HL-60 (cell line): Measurements from ENCODE around the gene DNAH10.
"Not testable (repeated sequence)": the region's sequence is repeated elsewhere in the genome, so short reads cannot be mapped to it uniquely, and the experiment has no call there.

Source experiments
- CTCF ChIP-seq: IDR thresholded peaks from one replicate; pipeline ENCODE4 v1.5.1; 2011; ENCODE audit warnings: low read length, control low read depth, inconsistent platforms; ENCODE audit not compliant: insufficient read depth
- POLR2AphosphoS5 ChIP-seq: IDR thresholded peaks from 2 replicates; pipeline ENCODE4 v1.6.1; 2012; ENCODE audit warnings: low read depth

GRCh38 chr12:123947531-123947930, 185.4 kb downstream of the DNAH10 start:
- not testable (repeated sequence) for TF ChIP-seq CTCF, POLR2AphosphoS5
